ENCODE data around the gene MYRIP.

- TF ChIP-seq, protein P1, sequence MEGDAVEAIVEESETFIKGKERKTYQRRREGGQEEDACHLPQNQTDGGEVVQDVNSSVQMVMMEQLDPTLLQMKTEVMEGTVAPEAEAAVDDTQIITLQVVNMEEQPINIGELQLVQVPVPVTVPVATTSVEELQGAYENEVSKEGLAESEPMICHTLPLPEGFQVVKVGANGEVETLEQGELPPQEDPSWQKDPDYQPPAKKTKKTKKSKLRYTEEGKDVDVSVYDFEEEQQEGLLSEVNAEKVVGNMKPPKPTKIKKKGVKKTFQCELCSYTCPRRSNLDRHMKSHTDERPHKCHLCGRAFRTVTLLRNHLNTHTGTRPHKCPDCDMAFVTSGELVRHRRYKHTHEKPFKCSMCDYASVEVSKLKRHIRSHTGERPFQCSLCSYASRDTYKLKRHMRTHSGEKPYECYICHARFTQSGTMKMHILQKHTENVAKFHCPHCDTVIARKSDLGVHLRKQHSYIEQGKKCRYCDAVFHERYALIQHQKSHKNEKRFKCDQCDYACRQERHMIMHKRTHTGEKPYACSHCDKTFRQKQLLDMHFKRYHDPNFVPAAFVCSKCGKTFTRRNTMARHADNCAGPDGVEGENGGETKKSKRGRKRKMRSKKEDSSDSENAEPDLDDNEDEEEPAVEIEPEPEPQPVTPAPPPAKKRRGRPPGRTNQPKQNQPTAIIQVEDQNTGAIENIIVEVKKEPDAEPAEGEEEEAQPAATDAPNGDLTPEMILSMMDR (IDR thresholded peaks at IDR 0.05): no peak
- TF ChIP-seq POLR2AphosphoS5 (IDR thresholded peaks at IDR 0.05): no peak
- TF ChIP-seq POLR2A (IDR thresholded peaks at IDR 0.05): no peak
These were observed 407.1 kb downstream of the MYRIP start for GRCh38 chr3:40216471-40216870.

Measured in suprapubic skin (tissue), 4 donors.